SHP77 treated with DMSO at 0.1 percent for 48 hours (cell line): ENCODE data around the gene FUOM.
"Not testable (repeated sequence)": the region's sequence is repeated elsewhere in the genome, so short reads cannot be mapped to it uniquely, and the experiment has no call there.

Experiments used
- DNase-seq: peaks from one replicate; lab custom pipeline; 2025; lab: John Stamatoyannopoulos, UW

FUOM gene

GRCh38 chr10:133328358-133329343 lies 29.2 kb downstream of the FUOM start:
- no peak for DNase-seq

DNA sequence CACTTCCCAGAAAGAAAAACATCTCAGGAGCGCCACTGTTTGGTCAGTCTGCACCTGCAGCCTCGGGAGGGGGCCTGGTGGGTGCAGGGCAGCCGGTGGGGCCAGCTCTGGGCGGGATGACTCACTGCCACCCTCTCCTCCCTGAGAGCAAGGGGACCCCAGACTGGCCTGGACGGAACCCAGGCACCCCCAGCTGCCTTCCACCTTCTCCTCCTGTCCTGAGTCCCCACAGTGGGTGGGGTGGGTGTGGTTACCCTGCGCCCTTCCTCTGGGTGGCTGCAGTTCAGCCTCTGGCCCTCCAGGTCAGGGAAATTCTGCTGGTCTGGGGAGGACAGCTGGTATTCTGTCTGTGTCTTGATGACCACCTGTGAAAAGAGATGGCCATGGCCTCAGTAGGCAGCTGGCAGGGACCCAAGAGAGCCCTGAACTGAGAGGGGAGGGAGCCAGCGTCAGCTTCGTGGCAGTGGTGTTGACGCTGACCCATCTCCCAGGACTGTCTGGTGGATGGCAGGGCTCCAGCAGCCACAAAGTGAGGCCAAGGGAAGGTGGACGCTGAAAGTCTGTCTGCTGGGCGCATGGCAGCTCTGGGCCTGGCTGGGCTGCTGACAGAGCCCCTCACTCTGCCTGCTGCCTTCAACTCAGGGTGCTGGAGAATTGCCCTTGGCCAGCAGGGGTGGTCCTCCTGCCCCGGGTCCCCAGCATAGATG lies 30.0 kb downstream of the FUOM start:
- DNase-seq: peak; percentile 68

GRCh38 chr10:133326745-133327650 lies 30.8 kb downstream of the FUOM start:
- peak; percentile 64 for DNase-seq

DNA sequence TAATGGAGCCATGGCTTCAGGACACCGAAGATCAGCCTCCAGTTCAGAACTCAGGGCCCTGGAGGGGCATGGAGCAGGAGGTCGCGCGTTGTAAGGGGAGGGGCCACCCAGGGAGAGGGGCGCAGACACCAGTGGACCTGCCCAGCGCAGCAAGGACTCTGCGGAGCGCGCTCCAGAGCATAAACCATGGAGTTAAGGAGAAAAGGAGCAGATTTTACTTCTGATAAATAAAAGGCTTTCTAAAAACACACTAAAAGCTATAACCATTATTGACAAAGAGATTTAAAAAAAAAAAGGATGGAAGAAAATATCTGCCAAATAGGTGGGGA lies 31.6 kb downstream of the FUOM start:
- peak; percentile 20 for DNase-seq

DNA sequence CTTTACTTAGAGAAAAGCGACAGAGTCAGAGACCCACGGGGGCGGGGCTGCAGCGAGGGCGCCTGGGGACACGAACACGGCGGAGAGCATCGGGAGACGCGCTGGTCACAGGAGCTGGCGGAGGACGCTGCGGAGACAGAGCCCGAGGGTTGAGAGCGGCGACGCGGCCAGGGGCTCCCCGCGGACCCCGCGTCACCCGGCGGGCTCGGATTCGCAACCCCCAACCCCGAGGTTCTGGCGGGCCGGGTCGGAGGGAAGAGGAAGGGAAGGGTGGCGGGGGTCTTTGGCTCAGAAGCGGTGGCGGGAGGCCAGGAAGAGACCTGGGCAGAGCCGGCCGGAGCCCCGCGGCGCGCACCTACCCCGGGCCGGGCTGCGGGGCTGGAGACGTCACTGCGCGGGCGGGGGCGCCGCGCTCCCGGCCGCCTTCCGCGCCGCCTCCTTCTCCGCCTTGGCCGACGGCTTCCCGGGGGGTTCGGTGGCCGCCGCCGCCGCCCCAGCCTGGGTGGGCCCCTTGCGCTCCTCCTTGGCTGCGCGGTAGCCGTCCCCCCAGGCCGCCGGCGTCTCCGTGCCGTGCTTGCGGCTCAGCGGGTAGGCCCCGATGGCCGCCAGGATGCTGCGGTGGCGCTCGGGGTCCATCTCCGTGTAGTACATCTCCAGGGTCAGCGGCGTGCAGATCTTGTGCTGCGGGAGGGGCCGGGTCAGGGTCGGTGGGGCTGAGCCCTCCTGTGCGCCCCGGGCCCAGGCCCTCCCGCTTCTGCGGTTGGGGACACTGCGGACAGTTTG lies 32.2 kb downstream of the FUOM start:
- DNase-seq: no peak

GRCh38 chr10:133324857-133325260 lies 33.0 kb downstream of the FUOM start:
- DNase-seq: no peak

- peak; percentile 78 for DNase-seq
These were observed 33.5 kb downstream of the FUOM start for GRCh38 chr10:133324198-133324792.

DNA sequence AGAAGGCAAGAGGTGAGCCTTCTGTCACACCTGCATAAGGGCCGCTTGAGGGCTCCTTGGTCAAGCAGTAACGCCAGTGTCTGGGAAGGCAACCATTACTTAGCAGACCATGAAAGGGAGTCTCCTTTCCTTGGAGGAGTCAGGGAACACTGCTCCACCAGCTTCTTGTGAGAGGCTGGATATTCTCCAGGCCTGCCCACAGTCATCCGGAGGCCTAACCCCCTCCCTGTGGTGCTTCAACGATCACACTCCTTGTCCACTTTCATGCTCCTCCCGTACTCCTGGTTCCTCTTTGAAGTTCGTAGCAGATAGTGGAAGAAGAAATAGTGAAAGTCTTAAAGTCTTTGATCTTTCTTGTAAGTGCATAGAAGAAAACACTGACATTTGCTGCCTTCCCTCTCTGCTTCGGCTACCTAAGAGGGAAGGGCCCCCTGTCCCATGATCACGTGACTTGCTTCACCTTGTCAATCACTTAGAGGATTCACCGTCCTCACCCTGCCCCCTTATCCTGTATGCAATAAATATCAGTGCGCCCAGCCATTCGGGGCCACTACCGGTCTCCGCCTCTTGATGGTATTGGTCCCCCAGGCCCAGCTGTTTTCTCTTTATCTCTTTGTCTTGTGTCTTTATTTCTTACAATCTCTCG lies 35.6 kb downstream of the FUOM start:
- not testable (repeated sequence) for DNase-seq

DNA sequence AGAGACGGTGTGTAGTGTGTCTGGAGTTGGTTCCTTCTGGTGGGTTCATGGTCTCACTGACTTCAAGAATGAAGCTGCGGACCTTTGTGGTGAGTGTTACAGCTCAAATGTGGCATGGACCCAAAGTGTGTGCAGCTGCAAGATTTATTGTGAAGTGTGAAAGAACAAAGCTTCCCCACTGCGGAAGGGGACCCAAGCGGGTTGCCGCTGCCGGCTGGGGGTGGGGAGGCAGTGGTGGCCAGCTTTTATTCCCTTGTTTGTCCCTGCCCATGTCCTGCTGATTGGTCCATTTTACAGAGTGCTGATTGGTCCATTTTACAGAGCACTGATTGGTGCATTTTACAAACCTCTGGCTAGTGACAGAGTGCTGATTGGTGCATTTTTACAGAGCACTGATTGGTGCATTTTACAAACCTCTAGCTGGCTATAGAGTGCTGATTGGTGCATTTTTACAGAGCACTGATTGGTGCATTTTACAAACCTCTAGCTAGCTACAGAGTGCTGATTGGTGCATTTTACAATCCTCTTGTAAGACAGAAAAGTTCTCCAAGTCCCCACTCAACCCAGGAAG lies 36.9 kb downstream of the FUOM start:
- not testable (repeated sequence) for DNase-seq

DNA sequence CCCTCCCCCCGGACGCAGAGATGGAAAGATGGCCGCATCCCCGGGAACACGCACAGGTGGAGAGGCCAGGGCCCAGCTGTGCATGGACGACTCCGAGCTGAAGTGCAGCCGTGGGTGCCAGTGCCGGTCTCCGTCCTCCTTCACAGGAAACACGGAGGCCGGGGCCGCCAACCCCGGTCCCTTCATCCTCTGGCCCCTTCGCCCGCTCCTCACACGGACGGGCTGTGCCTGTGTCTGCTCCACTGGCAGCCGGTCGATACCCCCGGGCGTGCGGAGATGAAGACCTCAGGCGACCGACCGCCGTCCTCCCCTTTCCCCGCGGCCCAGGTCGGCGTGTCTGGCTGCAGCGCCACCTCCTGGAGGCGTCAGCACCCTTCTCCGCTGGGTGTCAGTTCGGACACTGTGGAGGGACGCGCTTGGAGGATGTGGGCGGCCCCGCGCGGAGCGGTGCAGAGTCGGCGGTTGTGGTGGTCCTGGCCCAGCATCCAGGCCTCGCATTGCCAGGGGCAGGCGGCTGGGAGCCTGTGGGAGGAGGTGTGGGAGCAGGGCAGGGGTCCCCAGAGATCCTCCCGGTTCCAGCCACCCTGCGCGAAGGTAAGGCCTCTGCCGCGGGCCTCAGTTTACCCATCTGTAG lies 39.2 kb downstream of the FUOM start:
- DNase-seq: peak; percentile 60

- DNase-seq: no peak
These were observed 41.1 kb downstream of the FUOM start for GRCh38 chr10:133316732-133317131.

GRCh38 chr10:133316266-133316665 lies 41.6 kb downstream of the FUOM start:
- no peak for DNase-seq

DNA sequence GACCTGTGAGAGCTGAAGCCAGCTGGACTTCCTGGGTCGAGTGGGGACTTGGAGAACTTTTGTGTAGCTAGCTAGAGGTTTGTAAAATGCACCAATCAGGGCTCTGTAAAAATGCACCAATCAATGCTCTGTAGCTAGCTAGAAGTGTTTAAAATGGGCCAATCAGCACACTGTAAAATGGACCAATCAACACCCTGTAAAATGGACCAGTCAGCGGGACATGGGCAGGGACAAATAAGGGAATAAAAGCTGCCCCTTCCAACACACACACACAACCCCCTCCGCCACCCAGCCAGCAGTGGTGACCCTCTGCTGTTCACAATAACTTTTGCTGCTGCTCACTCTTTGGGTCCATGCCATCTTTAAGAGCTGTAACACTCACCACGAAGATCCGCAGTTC lies 42.0 kb downstream of the FUOM start:
- no peak for DNase-seq

GRCh38 chr10:133314911-133315310 lies 42.9 kb downstream of the FUOM start:
- no peak for DNase-seq

- no peak for DNase-seq
These were observed 44.6 kb downstream of the FUOM start for GRCh38 chr10:133313192-133313591.

DNA sequence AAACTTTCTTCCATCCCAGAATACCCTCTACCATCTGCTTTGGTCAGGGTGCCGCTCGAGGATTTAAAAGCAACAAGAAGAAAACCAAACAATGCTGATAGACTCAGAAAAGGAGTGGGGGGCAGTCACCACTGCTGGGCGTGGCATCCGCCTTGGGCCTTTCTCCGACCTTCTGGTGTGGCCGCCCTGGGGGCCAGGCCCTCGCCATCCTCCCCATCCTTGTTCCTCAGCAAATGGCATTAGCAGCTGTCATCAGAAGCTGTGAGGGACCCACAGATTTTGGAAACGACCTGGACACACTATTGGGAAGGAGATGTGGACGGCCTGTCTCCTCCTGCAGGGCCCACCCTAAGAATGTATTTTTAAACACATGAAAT lies 45.1 kb downstream of the FUOM start:
- DNase-seq: no peak

GRCh38 chr10:133312016-133312768 lies 45.6 kb downstream of the FUOM start:
- DNase-seq: no peak

DNA sequence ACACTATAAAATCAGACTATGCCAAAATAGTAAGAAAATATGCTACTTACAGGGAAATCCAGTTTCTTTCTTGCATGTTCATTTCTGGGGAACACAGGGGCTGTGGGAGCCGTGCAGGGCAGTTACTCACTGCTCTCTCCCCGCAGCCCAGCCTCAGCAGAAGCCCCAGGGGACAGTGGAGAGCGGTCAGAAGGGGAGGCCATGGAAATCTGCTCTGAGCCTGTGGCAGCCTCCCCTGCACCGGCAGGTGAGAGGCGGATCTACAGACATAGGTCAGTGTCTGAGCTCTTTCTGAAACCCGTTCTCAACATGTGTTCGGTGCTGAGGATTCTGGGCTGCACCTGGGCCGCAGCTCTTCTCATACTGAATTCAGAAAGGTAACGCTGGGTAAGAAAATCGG lies 46.2 kb downstream of the FUOM start:
- DNase-seq: no peak

GRCh38 chr10:133310789-133311188 lies 47.0 kb downstream of the FUOM start:
- no peak for DNase-seq
